GM18867 (cell line): ENCODE data around the gene POP4.

Source experiments
- ATAC-seq: cut with Tn5 transposase; IDR thresholded peaks from one replicate; pipeline ENCODE4 v1.9.1; 2021; ENCODE audit warnings: mild to moderate bottlenecking, moderate library complexity; ENCODE audit not compliant: unreplicated experiment

The POP4 gene

GRCh38 chr19:29576761-29577648 lies 29.1 kb upstream of the POP4 start:
- ATAC-seq: no peak

DNA sequence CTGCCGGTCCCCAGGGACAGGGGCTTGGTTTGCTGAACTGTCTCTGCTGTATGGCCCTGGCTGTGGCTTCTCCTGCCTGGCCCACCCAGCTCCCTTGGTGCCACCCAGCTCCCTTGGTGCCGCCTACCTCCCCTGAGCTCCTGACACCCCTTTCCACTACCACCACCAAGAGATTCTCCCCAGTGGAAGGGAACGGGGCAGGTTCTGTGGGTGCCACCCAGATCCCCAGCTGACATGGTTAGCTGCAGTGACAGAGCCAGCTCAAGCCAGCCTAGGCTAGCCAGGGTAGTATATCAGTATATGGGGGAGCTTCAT lies 28.5 kb upstream of the POP4 start:
- ATAC-seq: no peak

DNA sequence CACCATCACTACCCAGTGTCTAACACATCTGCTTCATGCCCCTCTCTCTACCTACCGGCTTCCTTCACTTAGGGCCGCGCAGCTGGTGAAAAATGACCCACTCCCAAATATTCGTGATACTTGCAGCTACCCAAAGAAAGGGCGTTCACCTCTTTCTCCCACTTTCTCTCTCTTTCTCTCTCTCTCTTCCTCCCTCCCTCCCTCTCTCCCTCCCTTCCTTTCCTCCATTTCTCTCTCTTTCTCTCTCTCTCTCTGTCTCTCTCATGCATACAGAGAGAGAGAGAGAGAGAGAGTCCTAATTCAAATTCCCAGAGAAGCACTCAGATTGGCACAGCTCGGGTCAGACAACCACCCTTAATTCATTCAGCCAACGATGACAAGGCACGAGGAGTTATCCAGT lies 27.7 kb upstream of the POP4 start:
- no peak for ATAC-seq

GRCh38 chr19:29579308-29579910 lies 26.7 kb upstream of the POP4 start:
- ATAC-seq: no peak

DNA sequence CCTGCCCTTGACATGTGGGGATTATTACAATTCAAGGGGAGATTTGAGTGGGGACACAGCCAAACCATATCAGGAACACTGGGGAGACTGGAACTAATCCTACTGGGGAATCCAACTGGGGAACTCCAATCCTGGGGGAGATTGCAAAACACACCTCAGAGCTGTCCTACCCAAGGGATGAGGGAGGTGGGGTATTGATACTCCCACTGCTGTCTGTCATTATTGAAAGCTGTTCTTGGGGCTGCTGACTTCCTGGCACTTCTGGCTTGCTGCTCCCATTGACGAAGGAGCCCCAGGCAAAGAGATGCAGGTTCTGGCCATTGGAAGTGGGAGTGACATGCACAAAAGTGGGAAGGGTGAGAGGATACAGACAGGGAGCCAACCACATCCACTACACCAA lies 24.7 kb upstream of the POP4 start:
- ATAC-seq: no peak

DNA sequence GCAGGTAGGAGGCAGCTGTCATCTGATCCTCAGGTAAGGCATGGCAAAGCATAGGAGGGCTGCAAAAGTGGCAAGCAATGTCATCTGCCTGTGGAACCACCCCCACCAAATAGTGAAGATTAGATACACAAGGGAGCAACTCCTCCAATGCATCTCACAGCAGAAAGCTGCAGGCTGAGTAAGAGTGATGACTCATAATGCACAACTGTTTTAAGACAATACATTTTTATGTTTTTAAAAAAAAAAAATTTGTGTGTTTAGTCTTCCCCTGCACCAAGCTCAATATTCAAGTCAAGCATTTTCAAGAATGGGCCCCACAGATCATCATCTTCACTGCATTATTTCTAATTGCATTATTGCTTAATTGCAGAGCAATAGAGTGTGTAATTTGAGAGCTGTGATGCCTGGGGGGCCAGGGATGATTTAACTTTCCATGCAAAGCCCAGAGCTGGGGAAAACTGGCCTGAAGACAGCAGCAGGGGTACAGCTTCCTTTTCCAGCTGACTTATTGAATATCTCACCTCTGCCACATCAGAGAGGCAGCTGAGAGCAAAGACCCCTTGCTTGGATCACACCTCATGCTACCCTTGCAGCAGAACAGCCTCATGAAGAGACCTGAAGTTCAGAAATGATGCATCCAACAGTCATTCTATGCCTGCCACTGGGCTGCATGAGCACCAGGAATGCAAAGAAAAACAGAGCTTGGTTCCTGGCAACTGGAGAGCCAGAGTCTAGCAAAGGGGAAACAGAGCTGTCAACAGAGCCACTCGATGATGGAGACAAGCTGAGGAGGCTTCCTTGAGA lies 22.7 kb upstream of the POP4 start:
- ATAC-seq: no peak

DNA sequence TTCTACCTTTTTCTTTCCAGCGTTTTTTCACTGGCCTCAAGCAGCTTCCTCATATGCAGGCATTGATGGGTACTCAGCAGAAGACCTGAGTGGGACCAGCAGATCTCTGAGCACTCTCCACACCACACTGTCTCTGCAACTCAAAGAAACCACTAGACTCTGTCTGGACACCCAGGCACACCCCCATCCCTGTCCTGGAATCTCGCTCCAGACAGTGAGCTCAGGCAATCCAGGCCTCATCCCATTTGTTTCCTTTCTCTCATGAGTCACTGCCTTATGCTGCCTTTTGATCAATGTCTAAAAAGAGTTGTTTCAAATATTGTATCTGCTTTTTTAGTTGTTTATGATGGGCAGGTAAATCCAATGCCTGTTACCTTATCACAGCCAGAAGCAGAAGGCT lies 19.7 kb upstream of the POP4 start:
- no peak for ATAC-seq

- ATAC-seq: no peak
Measured at GRCh38 chr19:29587059-29587458, 19.0 kb upstream of the POP4 start.

GRCh38 chr19:29587518-29587986 lies 18.5 kb upstream of the POP4 start:
- ATAC-seq: peak; percentile 85

DNA sequence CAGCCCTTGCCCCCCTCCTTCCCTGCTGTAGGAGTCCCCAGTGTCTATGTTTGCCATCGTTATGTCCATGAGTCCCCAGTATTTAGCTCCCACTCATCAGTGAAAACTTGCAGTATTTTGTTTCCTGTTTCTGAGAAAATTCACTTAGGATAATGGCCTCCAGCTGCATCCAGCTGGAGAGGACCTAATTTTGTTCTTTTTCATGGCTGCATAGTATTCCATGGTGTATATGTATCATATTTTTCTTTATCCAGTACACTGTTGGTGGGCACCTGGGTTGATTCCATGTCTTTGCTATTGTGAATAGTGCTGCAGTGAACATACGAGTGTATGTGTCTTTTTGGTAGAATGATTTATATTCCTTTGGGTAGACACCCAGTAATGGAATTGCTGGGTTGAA lies 18.0 kb upstream of the POP4 start:
- ATAC-seq: no peak

- ATAC-seq: no peak
Measured at GRCh38 chr19:29590278-29590677, 15.8 kb upstream of the POP4 start.

DNA sequence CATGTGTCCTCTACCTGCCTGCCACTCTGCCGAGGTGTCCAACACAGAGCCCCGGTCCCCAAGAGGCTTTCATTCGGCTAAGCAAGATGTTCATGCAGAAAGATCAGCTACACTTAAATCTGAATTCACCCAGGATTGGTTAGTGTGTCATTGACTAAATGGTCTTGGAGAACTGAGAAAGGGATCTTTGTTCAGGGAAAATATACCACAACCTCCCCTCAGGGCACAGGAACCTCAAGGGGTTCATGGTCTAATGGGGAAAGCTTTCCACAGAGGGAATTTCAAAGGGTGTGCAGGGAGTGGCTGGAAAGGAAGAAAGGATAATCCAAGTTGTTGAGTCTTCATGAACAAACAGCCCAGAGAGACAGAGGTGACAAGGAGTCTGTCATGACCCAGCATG lies 14.4 kb upstream of the POP4 start:
- ATAC-seq: no peak

- ATAC-seq: no peak
Measured at GRCh38 chr19:29593869-29594268, 12.2 kb upstream of the POP4 start.

DNA sequence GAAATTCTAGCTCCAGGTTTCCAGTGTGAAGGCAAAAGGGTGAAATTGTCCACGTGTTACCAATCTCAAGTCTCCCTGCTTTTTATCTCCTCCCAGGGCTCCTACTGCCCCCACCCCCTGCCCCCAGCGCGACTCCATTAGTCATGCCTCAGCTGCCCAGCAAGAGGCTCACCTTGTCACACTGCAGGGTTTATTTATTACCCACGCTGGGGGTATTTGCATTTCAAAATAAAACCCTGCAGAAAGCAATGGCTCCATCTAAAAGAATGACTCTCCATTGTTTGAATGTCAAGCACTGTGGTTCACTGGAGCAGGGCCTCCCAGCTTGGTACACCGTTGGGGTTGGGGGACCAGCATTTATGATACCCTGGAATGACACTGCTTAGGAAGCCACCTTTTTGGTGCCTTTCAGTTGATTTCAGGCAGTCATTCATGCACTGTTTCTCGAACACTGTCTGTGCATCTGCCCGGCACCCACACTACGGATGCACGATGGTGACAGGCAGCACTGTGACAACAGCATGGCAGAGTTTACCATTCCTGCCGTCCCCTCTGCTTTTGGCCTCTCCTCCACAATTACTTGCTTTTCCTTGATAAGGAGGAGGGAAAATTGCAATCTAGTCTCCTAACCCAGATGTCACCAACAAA lies 9.9 kb upstream of the POP4 start:
- no peak for ATAC-seq

- no peak for ATAC-seq
Measured at GRCh38 chr19:29596885-29597525, 9.1 kb upstream of the POP4 start.

DNA sequence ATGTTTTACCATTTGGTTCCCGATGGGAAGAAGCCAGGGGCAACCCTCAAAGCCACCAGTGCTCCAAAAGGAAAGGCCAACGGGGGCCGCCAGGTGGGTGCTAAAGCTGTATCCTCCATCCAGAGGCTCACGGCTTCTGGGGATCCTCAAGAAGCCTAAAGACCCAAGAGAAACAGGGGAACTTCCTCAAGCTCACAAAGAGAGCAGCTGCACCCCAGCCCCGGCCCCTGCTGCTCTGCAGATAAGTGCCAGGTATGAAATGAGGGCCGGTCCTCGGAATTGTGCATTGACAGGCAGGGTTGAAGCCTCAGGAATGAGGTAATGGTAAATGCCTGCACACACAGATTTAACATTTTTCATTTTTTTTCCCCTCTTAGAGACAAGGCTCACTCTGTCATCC lies 8.0 kb upstream of the POP4 start:
- ATAC-seq: no peak

GRCh38 chr19:29598496-29598895 lies 7.6 kb upstream of the POP4 start:
- ATAC-seq: no peak

DNA sequence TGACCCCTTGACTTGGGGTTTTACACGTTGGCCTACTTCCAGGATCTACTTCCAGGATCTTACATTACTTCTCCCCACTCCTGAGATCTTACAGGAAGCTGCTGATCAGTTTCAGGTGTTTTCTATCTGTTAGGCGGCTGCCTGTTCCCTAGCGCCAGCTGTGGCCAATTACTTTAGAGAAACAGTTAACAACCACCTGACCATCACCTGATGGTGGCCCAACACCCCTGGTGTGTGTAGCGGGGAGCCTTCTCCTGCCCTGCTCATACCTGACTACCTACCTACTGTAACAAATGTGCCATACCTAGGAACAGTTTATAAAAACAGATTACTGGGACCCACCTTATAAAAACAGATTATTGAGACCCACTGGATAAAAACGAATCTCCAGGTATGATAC lies 2.8 kb upstream of the POP4 start:
- ATAC-seq: no peak

DNA sequence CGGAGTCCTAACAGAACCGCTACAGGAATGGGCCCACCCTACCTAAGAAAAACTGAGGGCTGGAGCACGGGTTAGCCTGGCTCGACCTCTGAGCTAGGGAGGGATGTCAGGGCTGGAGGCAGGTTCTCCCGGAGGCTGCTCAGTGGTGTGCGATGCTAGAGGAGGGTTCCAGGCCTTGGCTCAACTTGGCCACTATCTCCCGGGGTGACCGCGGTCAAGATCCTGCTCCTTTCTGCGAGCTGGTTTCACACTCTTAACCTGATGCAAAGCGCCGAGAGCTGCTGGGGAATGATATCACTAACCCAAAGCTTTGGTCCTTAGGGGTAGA lies 301 bp downstream of the POP4 start:
- no peak for ATAC-seq

GRCh38 chr19:29609636-29610035 lies 3.6 kb downstream of the POP4 start:
- no peak for ATAC-seq

GRCh38 chr19:29610213-29610573 lies 4.1 kb downstream of the POP4 start:
- ATAC-seq: no peak
